GM23248 (cell line): ENCODE measurements around the gene ISCU.

Experiments
- EZH2 ChIP-seq: fragments of 200-600 bp; sonication (generic); IDR thresholded peaks from 2 replicates; pipeline ENCODE4 v1.6.1; 2018; ENCODE audit warnings: antibody characterized with exemption, mild to moderate bottlenecking; ENCODE audit not compliant: insufficient read depth, poor library complexity, severe bottlenecking
- EZH2phosphoT487 ChIP-seq: fragments of 200-600 bp; sonication (generic); IDR thresholded peaks from 2 replicates; pipeline ENCODE4 v1.6.1; 2018; ENCODE audit warnings: antibody characterized with exemption, moderate library complexity, mild to moderate bottlenecking, low read depth; ENCODE audit not compliant: insufficient read depth

- TF ChIP-seq EZH2phosphoT487 (no peak), EZH2 (no peak)
Measured at GRCh38 chr12:108587826-108588225, 25.4 kb downstream of the ISCU start.
